GM06990 (cell line): ENCODE data around the gene CLRN3.

Experiments used
- DNase-seq: peaks from one replicate; pipeline ENCODE4 v3.0.0-alpha.2; 2011; ENCODE audit not compliant: insufficient read length; ENCODE audit errors: extremely low read depth
- H3K27me3 ChIP-seq: replicated peaks from 2 replicates; pipeline ENCODE4 v1.6.0; 2011; ENCODE audit warnings: low read length; ENCODE audit not compliant: control insufficient read depth, insufficient read depth
- H3K36me3 ChIP-seq: 2 replicates; pipeline ENCODE4 v1.5.1; 2011; ENCODE audit warnings: low read length; ENCODE audit not compliant: control insufficient read depth, insufficient read depth
- H3K4me3 ChIP-seq: replicated peaks from 2 replicates; pipeline ENCODE4 v1.5.1; 2011; ENCODE audit warnings: low read depth, mild to moderate bottlenecking, control low read depth, low read length
- TF ChIP-seq, protein P1 (sequence below): IDR thresholded peaks from 2 replicates; pipeline ENCODE4 v1.5.1; 2011; ENCODE audit warnings: low read length, control low read depth, mild to moderate bottlenecking, inconsistent platforms; ENCODE audit not compliant: insufficient read depth, poor library complexity, severe bottlenecking

Gene CLRN3

DNA sequence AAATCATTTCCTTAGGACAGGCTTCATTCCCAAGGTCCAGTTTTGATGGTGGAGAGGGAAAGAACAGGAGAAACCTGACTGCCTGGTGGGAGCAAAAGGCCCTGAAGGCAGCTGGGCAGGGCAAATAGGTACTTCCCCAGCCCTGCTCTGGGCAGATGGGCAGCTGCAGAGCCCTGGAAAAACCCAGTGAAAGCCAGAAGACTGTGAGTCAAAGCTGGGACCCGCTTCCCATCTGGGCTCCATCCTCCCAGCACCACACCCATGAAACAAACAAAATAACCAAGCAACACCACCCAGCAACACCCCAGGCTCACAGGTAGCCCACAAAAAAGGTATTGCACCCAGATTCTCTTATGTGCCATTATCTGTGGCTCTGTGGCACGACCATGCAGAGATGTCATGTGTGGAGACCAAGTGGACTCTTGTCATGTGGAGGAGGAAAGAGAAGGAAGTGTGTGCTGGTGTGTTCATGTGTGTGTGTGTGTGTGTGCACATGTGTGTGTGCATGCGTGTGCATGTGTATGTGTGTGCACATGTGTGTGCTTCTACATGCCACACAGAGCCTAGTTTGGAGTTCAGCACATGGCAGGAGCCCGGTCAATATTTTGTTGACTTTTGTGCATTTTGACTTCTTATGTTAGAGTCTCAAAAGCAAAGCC, 9.8 kb downstream of the CLRN3 start:
- Histone ChIP-seq H3K36me3 (no peaks in the 10 kb centered on the region), H3K27me3 (peaks cover 1% of the 10 kb centered on the region; the same call in 1 of the 2 replicates), H3K4me3 (no peak overlapping the region)
- DNase-seq = no peak
- TF ChIP-seq, protein P1, sequence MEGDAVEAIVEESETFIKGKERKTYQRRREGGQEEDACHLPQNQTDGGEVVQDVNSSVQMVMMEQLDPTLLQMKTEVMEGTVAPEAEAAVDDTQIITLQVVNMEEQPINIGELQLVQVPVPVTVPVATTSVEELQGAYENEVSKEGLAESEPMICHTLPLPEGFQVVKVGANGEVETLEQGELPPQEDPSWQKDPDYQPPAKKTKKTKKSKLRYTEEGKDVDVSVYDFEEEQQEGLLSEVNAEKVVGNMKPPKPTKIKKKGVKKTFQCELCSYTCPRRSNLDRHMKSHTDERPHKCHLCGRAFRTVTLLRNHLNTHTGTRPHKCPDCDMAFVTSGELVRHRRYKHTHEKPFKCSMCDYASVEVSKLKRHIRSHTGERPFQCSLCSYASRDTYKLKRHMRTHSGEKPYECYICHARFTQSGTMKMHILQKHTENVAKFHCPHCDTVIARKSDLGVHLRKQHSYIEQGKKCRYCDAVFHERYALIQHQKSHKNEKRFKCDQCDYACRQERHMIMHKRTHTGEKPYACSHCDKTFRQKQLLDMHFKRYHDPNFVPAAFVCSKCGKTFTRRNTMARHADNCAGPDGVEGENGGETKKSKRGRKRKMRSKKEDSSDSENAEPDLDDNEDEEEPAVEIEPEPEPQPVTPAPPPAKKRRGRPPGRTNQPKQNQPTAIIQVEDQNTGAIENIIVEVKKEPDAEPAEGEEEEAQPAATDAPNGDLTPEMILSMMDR = no peak

DNA sequence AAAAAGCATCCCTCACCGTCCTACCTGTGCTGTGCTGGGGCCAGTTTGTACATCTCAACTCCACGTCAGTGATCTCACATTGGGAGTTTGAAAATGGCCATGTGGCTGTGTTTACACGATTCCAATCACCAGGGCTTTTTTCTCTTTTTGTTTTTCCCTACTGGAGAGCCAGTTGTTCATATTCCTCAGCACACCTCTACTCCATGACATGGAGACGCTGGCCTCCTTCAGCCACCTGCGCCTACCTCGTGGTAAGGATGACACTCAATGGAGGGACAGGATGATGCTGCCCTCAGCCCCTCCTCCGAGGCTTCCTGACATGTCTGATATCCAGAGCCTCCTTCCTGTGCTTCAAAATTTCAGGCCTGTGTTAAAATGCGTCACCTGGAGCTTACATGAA, 10.3 kb downstream of the CLRN3 start:
- Histone ChIP-seq H3K4me3 (no peak overlapping the region), H3K27me3 (peaks cover 1% of the 10 kb centered on the region; the same call in 1 of the 2 replicates), H3K36me3 (no peaks in the 10 kb centered on the region)
- TF ChIP-seq, protein P1 = no peak
- no peak for DNase-seq

DNA sequence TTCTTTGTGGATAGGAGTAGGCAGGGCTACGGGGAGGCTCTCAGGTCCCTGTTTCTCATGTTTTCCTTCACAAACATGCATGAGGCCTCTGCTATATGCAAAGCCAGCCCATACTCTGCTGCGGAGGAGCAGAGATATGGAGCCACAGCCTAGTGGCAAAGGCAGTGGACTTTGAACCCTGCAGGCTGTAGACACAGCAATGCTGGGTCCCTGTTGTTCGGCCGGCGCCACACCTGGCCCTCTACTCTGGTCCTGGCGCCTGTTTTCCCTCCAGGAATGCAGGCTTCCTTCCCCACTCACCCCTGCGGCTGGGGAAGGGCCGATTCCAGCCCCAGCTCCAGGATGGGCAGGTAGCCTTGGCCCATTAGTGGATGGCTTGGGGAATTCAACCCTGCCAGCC, 11.5 kb downstream of the CLRN3 start:
- DNase-seq = no peak
- TF ChIP-seq, protein P1 = no peak
- Histone ChIP-seq H3K36me3 (no peaks in the 10 kb centered on the region), H3K27me3 (no peaks in the 10 kb centered on the region), H3K4me3 (no peak overlapping the region)

DNA sequence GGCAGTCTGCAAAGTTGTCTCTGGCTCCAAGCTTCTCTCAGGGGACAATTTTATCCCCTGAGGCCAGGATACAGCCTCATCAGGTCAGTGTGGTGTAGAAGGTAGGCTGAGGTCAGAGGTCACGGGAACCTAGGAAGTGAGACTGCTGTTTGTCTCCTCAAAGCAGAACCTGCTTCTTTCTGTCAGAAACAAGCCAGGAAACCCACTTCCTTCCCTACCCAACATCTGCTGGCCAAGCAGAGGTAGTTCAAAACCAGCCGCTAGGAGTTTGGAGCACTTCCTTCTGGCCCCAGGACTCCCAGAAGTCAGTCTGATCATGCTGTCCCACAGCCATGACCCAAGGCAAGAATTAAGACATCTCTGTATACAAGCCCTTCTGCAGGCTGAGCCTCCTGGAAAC, 12.2 kb downstream of the CLRN3 start:
- DNase-seq = no peak
- no peaks in the 10 kb centered on the region for H3K27me3 ChIP-seq
- H3K36me3 ChIP-seq = no peaks in the 10 kb centered on the region
- no peak overlapping the region for H3K4me3 ChIP-seq
- TF ChIP-seq, protein P1 = no peak

DNA sequence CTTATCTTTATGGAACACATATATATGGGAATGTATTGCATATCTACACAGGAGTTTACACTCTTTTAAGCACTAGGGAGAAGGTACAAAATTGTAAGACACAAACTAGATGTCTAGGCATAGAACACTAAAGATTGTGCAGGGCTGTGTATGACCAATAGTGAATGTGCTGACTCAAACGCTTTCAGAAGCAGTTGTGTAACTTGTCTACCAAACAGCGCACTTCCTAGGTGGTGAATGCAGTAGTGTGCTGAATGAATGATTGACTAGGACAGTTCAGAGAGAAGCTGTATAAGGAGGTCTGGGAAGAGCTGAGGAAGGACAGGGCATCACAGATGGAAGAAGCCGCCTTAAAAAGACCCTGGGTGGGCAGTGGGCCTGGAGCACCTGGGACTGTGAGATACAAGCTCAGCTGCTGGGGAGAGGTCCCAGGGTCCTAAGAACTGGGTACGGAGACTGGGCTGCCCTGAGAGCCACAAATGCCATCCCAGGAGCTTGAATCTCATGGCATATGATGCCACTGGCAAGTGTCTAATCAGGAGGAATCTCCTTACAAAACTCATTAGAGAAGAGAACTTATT, 14.2 kb downstream of the CLRN3 start:
- TF ChIP-seq, protein P1 = no peak
- no peak for DNase-seq
- no peak overlapping the region for H3K4me3 ChIP-seq
- no peaks in the 10 kb centered on the region for H3K36me3 ChIP-seq
- H3K27me3 ChIP-seq = no peaks in the 10 kb centered on the region; the same call in 1 of the 2 replicates
